ENCODE measurements around the gene IMPDH2. TPM values are rescaled to one million over a fixed set of nuclear protein-coding genes. Genes with fewer than 3 reads are reported as not detected.
A peak's percentile ranks its signal among the peaks of the same experiment; 100 is the strongest.

The IMPDH2 gene
- total RNA-seq = 245 and 354 TPM in 2 replicates

GRCh38 chr3:49028673-49029562, at the start of gene IMPDH2:
Gene IMPDH2, minus strand, starts transcription at chr3:49029398. Its CDS starts 48 bp downstream, at chr3:49029350.

GRCh38 chr3:49021813-49022687, 7.1 kb downstream of the IMPDH2 start, which contains the start of gene NDUFAF3:
Gene NDUFAF3, plus strand, starts transcription at chr3:49022121. Its CDS starts 24 bp downstream, at chr3:49022145.

GRCh38 chr3:49017971-49018706, 11.1 kb downstream of the IMPDH2 start, which contains the start of gene DALRD3:
Gene DALRD3, minus strand, starts transcription at chr3:49018580. Its CDS starts 16 bp downstream, at chr3:49018564.

GRCh38 chr3:49007068-49007770, 22.0 kb downstream of the IMPDH2 start, which contains the start of gene WDR6:
Gene WDR6, plus strand, starts transcription at chr3:49007391. Its CDS starts 41 bp downstream, at chr3:49007432.

GRCh38 chr3:48989796-48990635, 39.2 kb downstream of the IMPDH2 start, which contains the start of gene P4HTM:
Gene P4HTM, plus strand, starts transcription at chr3:48990241. Its CDS starts 16 bp downstream, at chr3:48990257.

Small RNA genes lying within 50 kb of the gene (small RNA-seq; reads per million reads assigned to genes)
- gene MIR191 (45,762 reads per million, percentile 100 among the genes with 10 or more reads in this experiment), gene MIR425 (5,145 reads per million, percentile 100 among the genes with 10 or more reads in this experiment)

Other genes with a start within 250 kb of the IMPDH2 start
- gene PRKAR2A, start 181.5 kb downstream of the IMPDH2 start, total RNA-seq = 56.5 and 62.1 TPM in 2 replicates
- 15.7 and 25.4 TPM in 2 replicates for gene SLC25A20, start 130.5 kb downstream of the IMPDH2 start, total RNA-seq
- gene ARIH2, start 110.6 kb downstream of the IMPDH2 start, total RNA-seq = 61.2 and 70.3 TPM in 2 replicates
- 17.9 and 23.1 TPM in 2 replicates for gene P4HTM, start 39.2 kb downstream of the IMPDH2 start, total RNA-seq
- 49.0 and 74.4 TPM in 2 replicates for gene WDR6, start 22.0 kb downstream of the IMPDH2 start, total RNA-seq
- gene DALRD3, start 10.8 kb downstream of the IMPDH2 start, total RNA-seq = 40.8 and 44.0 TPM in 2 replicates
- 36.6 and 46.3 TPM in 2 replicates for gene NDUFAF3, start 7.3 kb downstream of the IMPDH2 start, total RNA-seq
- gene QRICH1, start 64.7 kb upstream of the IMPDH2 start, total RNA-seq = 75.8 and 114 TPM in 2 replicates
- 293 and 338 TPM in 2 replicates for gene QARS1, start 75.4 kb upstream of the IMPDH2 start, total RNA-seq
- gene USP19, start 91.4 kb upstream of the IMPDH2 start, total RNA-seq = 30.4 and 34.6 TPM in 2 replicates
- gene LAMB2, start 103.7 kb upstream of the IMPDH2 start, total RNA-seq = 276 and 322 TPM in 2 replicates
- 16.6 and 24.1 TPM in 2 replicates for gene CCDC71, start 136.9 kb upstream of the IMPDH2 start, total RNA-seq
- gene KLHDC8B, start 142.2 kb upstream of the IMPDH2 start, total RNA-seq = 15.7 and 17.2 TPM in 2 replicates
- gene C3orf62, start 247.8 kb upstream of the IMPDH2 start, total RNA-seq = 2.4 and 2.5 TPM in 2 replicates